Liver (tissue), 3 donors: Measurements from ENCODE around the gene TBCD.

ENCODE experiments used
- ATF3 ChIP-seq: IDR thresholded peaks from 2 replicates; pipeline ENCODE4 v1.6.1; 2016; ENCODE audit warnings: antibody characterized with exemption
- CTCF ChIP-seq: fragments of 150-350 bp; IDR thresholded peaks from 2 replicates; pipeline ENCODE4 v1.5.1; 2017; ENCODE audit warnings: improper control_type of control experiment, low read depth, low read length; ENCODE audit not compliant: missing input control
- EGR1 ChIP-seq, 2 donors: IDR thresholded peaks; 2 replicates each; pipeline ENCODE4 v1.6.1; 2016 to 2018; ENCODE audit warnings: antibody characterized with exemption in 2 of 2, low read depth in 2 of 2
- MAX ChIP-seq: IDR thresholded peaks from 2 replicates; pipeline ENCODE4 v1.6.1; 2016; ENCODE audit warnings: antibody characterized with exemption
- RAD21 ChIP-seq, 2 donors: IDR thresholded peaks; 2 replicates each; pipeline ENCODE4 v1.6.1; 2016; ENCODE audit warnings: antibody characterized with exemption in 2 of 2, mild to moderate bottlenecking in 2 of 2
- REST ChIP-seq: IDR thresholded peaks from 2 replicates; pipeline ENCODE4 v1.6.1; 2016; ENCODE audit warnings: antibody characterized with exemption, mild to moderate bottlenecking
- SP1 ChIP-seq: IDR thresholded peaks from 2 replicates; pipeline ENCODE4 v1.6.1; 2018; ENCODE audit warnings: antibody characterized with exemption, mild to moderate bottlenecking
- TAF1 ChIP-seq: conservative IDR thresholded peaks from 2 replicates; pipeline ENCODE4 v1.6.1; 2016; ENCODE audit warnings: antibody characterized with exemption, mild to moderate bottlenecking
- YY1 ChIP-seq: IDR thresholded peaks from 2 replicates; pipeline ENCODE4 v1.6.1; 2016; ENCODE audit warnings: antibody characterized with exemption, mild to moderate bottlenecking
- ZBTB33 ChIP-seq: IDR thresholded peaks from 2 replicates; pipeline ENCODE4 v1.6.1; 2016; ENCODE audit warnings: antibody characterized with exemption
- donor health status: healthy.
- donor health status: healthy.

GRCh38 chr17:82938486-82938872 is 186.6 kb downstream of the TBCD start:
- TF ChIP-seq CTCF (no peak), ATF3 (no peak), TAF1 (no peak), ZBTB33 (no peak), EGR1 (IDR thresholded peaks at IDR 0.05; ENCODE audit: low read depth in 2 of 2) (no peak), SP1 (no peak), RAD21 (IDR thresholded peaks at IDR 0.05) (no peak), MAX (no peak), YY1 (no peak), REST (no peak)
